Peyer's patch (tissue), 4 donors: ENCODE data around the gene WAC. TPM values are rescaled to one million over a fixed set of nuclear protein-coding genes. Genes with fewer than 3 reads are reported as not detected.
A peak's percentile ranks its signal among the peaks of the same experiment; 100 is the strongest.

ENCODE experiments used
- DNase-seq, 3 donors: peaks; one replicate each; pipeline ENCODE4 v3.0.0-alpha.2; 2017 to 2019
- H3K27ac ChIP-seq, 4 donors: fragments of 200-600 bp; sonication (generic); one replicate each; pipeline ENCODE4 v1.5.1; 2016 to 2019
- H3K27me3 ChIP-seq, 2 donors: fragments of 200-600 bp; sonication (generic); one replicate each; pipeline ENCODE4 v1.5.1; 2019
- H3K36me3 ChIP-seq, 3 donors: fragments of 200-600 bp; sonication (generic); one replicate each; pipeline ENCODE4 v1.5.1; 2016 to 2019
- H3K4me1 ChIP-seq, 4 donors: fragments of 200-600 bp; sonication (generic); one replicate each; pipeline ENCODE4 v1.5.1; 2016 to 2019
- H3K4me3 ChIP-seq, 4 donors: fragments of 200-600 bp; sonication (generic); 1 replicate in 3 of 4; 2 replicates in 1 of 4; pipeline ENCODE4 v1.5.1; 2016 to 2019; ENCODE audit warnings: mild to moderate bottlenecking in 1 of 4
- H3K9me3 ChIP-seq, 4 donors: fragments of 200-600 bp; sonication (generic); one replicate each; pipeline ENCODE4 v1.5.1; 2016 to 2019; ENCODE audit warnings: mild to moderate bottlenecking in 1 of 4
- POLR2A ChIP-seq, 2 donors: fragments of 450-650 bp; IDR thresholded peaks; one replicate each; pipeline ENCODE4 v1.5.1; 2017; ENCODE audit warnings: antibody characterized with exemption in 2 of 2, mild to moderate bottlenecking in 2 of 2, moderate library complexity in 2 of 2
- total RNA-seq, 4 donors: library from RNA; depleted of rRNA; stranded (reverse); fragments of >200 nt; gene quantifications; one replicate each; pipeline ENCODE4 v1.1.0, GENCODE V29; 2016
- TF ChIP-seq, protein P1 (sequence below), 6 experiments: fragments of 450-650 bp in 4 of 6; fragments of 200-600 bp in 2 of 6; sonication (generic) in 1 of 6; IDR thresholded peaks; one replicate each; pipeline ENCODE4 v1.5.1; 2017 to 2019; ENCODE audit warnings: antibody characterized with exemption in 6 of 6, mild to moderate bottlenecking in 3 of 6, moderate library complexity in 1 of 6

Gene WAC
- total RNA-seq, 4 donors from 2014 or later = 72.7 to 145 (median 96.4) TPM

DNA sequence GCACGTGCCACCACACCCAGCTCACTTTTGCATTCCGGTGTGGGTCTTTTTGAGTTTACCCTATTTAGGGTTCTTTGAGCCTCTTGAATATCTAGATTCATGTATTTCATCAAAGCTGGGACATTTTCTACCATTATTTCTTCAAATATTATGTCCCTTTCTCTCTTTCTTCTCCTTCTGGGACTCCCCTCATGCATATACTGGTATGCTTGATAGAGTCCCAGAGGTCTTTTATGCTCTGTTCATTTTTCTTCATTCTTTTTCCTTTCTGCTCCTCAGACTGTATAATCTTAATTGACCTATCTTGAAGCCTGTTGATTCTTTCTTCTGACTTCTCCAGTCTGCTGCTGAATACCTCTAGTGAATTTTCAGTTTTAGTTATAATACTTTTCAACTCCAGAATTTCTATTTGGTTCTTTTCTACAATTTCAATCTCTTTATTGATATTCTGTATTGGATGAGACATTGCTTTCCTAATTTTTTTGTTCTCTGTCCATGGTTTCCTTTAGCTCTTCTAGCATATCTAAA lies 9.1 kb upstream of the WAC start:
- TF ChIP-seq POLR2A (IDR thresholded peaks at IDR 0.05) = no peak
- TF ChIP-seq, protein P1, sequence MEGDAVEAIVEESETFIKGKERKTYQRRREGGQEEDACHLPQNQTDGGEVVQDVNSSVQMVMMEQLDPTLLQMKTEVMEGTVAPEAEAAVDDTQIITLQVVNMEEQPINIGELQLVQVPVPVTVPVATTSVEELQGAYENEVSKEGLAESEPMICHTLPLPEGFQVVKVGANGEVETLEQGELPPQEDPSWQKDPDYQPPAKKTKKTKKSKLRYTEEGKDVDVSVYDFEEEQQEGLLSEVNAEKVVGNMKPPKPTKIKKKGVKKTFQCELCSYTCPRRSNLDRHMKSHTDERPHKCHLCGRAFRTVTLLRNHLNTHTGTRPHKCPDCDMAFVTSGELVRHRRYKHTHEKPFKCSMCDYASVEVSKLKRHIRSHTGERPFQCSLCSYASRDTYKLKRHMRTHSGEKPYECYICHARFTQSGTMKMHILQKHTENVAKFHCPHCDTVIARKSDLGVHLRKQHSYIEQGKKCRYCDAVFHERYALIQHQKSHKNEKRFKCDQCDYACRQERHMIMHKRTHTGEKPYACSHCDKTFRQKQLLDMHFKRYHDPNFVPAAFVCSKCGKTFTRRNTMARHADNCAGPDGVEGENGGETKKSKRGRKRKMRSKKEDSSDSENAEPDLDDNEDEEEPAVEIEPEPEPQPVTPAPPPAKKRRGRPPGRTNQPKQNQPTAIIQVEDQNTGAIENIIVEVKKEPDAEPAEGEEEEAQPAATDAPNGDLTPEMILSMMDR (IDR thresholded peaks at IDR 0.05) = no peak

DNA sequence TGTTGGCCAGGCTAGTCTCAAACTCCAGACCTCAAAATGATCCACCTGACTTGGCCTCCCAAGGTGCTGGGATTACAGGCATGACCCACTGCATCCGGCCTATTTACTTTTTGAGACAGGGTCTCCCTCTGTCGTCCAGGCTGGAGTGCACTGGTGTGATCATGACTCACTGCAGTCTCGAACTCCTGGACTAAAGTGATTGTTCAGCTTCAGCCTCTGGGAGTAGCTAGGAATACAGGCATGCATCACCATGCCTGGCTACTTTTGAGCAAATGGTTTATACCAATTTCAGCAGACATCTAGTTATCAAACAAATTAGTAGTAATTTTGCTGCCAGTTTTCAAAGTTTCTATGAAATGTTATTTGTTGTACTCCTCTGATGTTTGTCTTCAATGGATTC lies 2.2 kb upstream of the WAC start:
- peaks cover 0 to 9% (median 0%) of the 10 kb centered on the region in 3 donors for H3K36me3 ChIP-seq
- TF ChIP-seq, protein P1 (IDR thresholded peaks at IDR 0.05) = no peak
- TF ChIP-seq POLR2A (IDR thresholded peaks at IDR 0.05) = no peak
- H3K4me1 ChIP-seq = peaks cover 0 to 26% (median 2%) of the 10 kb centered on the region in 4 donors
- H3K27me3 ChIP-seq = no peaks in the 10 kb centered on the region
- DNase-seq = no peak
- H3K27ac ChIP-seq = no peak overlapping the region
- no peaks in the 10 kb centered on the region for H3K9me3 ChIP-seq
- H3K4me3 ChIP-seq = no peak overlapping the region

More for the DNA sequence above, 9.1 kb upstream of the WAC start:
- H3K4me1 ChIP-seq = no peaks in the 10 kb centered on the region
- H3K9me3 ChIP-seq = no peaks in the 10 kb centered on the region
- no peaks in the 10 kb centered on the region for H3K27me3 ChIP-seq
- H3K36me3 ChIP-seq = peaks cover 0 to 17% (median 0%) of the 10 kb centered on the region in 3 donors
- DNase-seq = no peak
- H3K27ac ChIP-seq = no peak overlapping the region
- no peak overlapping the region for H3K4me3 ChIP-seq

- H3K27ac ChIP-seq = peak overlapping the region; percentile 98 to 100 (median 98)
- no peaks in the 10 kb centered on the region for H3K27me3 ChIP-seq
- peaks cover 0 to 31% (median 0%) of the 10 kb centered on the region in 3 donors for H3K36me3 ChIP-seq
- TF ChIP-seq, protein P1 (IDR thresholded peaks at IDR 0.05) = no peak
- TF ChIP-seq POLR2A (IDR thresholded peaks at IDR 0.05) = peak in 1 of 2 donors; percentile 34
- DNase-seq = no peak
- H3K4me3 ChIP-seq = peak overlapping the region; percentile 94 to 99 (median 94)
- H3K4me1 ChIP-seq = peaks cover 0 to 36% (median 2%) of the 10 kb centered on the region in 4 donors
- no peaks in the 10 kb centered on the region for H3K9me3 ChIP-seq
Observed at GRCh38 chr10:28533186-28533564, 257 bp downstream of the WAC start.

- DNase-seq = peak; percentile 71 to 86 (median 80)
- Histone ChIP-seq H3K27ac (peak overlapping the region; percentile 98 to 100 (median 98)), H3K27me3 (no peaks in the 10 kb centered on the region), H3K4me3 (peak overlapping the region; percentile 94 to 99 (median 94)), H3K36me3 (peaks cover 0 to 37% (median 0%) of the 10 kb centered on the region in 3 donors), H3K9me3 (no peaks in the 10 kb centered on the region), H3K4me1 (peaks cover 0 to 36% (median 2%) of the 10 kb centered on the region in 4 donors)
- TF ChIP-seq POLR2A (IDR thresholded peaks at IDR 0.05) = no peak
- TF ChIP-seq, protein P1 (IDR thresholded peaks at IDR 0.05) = no peak
Observed at GRCh38 chr10:28533571-28534304, 820 bp downstream of the WAC start.

DNA sequence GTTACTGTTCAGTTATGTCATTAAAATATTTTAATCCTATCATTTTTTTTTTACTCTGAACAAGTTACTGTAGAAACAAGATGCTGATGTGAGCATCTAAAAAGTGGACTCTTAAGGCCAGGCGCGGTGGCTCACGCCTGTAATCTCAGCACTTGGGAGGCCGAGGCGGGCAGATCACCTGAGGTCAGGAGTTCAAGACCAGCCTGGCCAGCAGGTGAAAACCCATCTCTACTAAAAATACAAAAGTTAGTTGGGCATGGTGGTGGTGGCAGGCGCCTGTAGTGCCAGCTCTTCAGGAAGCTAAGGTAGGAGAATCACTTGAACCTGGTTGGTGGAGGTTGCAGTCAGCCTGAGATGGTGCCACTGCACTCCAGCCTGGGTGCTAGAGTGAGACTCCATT lies 2.9 kb downstream of the WAC start:
- Histone ChIP-seq H3K36me3 (peaks cover 0 to 57% (median 0%) of the 10 kb centered on the region in 3 donors), H3K4me3 (no peak overlapping the region), H3K27ac (no peak overlapping the region), H3K27me3 (no peaks in the 10 kb centered on the region), H3K4me1 (peaks cover 0 to 31% (median 2%) of the 10 kb centered on the region in 4 donors), H3K9me3 (no peaks in the 10 kb centered on the region)
- TF ChIP-seq, protein P1 (IDR thresholded peaks at IDR 0.05) = no peak
- TF ChIP-seq POLR2A (IDR thresholded peaks at IDR 0.05) = no peak
- no peak for DNase-seq
